Gastrocnemius medialis (tissue), 4 donors: ENCODE data around the gene THAP4.
"Not testable (repeated sequence)": the region's sequence is repeated elsewhere in the genome, so short reads cannot be mapped to it uniquely, and the experiment has no call there.

ENCODE experiments used
- POLR2A ChIP-seq, 2 donors: fragments of 450-650 bp; IDR thresholded peaks; one replicate each; pipeline ENCODE4 v1.6.1; 2017; ENCODE audit warnings: antibody characterized with exemption in 2 of 2, mild to moderate bottlenecking in 2 of 2, moderate library complexity in 2 of 2
- TF ChIP-seq, protein P1 (sequence below), 5 experiments: fragments of 450-650 bp in 3 of 5; fragments of 200-600 bp in 2 of 5; sonication (generic) in 2 of 5; IDR thresholded peaks in 4 of 5; conservative IDR thresholded peaks in 1 of 5; 1 replicate in 4 of 5; 2 replicates in 1 of 5; pipeline ENCODE4 v1.5.1; 2016 to 2019; ENCODE audit warnings: antibody characterized with exemption in 5 of 5, mild to moderate bottlenecking in 3 of 5, moderate library complexity in 3 of 5

DNA sequence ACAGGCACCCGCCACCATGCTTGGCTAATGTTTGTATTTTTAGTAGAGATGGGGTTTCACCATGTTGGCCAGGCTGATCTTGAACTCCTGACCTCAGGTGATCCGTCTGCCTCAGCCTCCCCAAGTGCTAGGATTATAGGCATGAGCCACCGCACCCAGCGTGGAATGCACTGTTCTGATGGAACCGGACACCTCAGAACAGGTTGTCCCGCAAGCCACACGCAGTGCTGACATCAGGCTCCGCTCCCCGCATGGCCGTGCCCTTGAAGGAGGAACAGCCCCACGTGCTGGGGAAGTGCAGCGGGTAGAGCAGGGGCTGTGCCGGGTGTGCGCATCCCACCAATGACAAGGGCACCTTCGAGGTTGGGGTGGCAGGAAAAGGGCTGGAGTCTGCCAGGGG lies 69.7 kb downstream of the THAP4 start:
- TF ChIP-seq, protein P1, sequence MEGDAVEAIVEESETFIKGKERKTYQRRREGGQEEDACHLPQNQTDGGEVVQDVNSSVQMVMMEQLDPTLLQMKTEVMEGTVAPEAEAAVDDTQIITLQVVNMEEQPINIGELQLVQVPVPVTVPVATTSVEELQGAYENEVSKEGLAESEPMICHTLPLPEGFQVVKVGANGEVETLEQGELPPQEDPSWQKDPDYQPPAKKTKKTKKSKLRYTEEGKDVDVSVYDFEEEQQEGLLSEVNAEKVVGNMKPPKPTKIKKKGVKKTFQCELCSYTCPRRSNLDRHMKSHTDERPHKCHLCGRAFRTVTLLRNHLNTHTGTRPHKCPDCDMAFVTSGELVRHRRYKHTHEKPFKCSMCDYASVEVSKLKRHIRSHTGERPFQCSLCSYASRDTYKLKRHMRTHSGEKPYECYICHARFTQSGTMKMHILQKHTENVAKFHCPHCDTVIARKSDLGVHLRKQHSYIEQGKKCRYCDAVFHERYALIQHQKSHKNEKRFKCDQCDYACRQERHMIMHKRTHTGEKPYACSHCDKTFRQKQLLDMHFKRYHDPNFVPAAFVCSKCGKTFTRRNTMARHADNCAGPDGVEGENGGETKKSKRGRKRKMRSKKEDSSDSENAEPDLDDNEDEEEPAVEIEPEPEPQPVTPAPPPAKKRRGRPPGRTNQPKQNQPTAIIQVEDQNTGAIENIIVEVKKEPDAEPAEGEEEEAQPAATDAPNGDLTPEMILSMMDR (IDR thresholded peaks at IDR 0.05 in 4 of 5, conservative IDR thresholded peaks at IDR 0.05 in 1 of 5) = not testable (repeated sequence)
- TF ChIP-seq POLR2A (IDR thresholded peaks at IDR 0.05) = not testable (repeated sequence)
